K562 (cell line): ENCODE measurements around the gene NUAK2.

Source experiments
- GABPB2 ChIP-seq: fragments of 250-450 bp; sonication (Bioruptor Pico); conservative IDR thresholded peaks from 2 replicates; pipeline ENCODE4 v1.5.1; 2021; ENCODE audit warnings: mild to moderate bottlenecking
- KAT2B ChIP-seq: IDR thresholded peaks from one replicate; pipeline ENCODE4 v1.6.1; 2012; ENCODE audit warnings: low read depth, mild to moderate bottlenecking, control low read depth, inconsistent platforms, low read length, moderate library complexity
- MLLT1 ChIP-seq, 2 experiments: fragments of 450-650 bp; IDR thresholded peaks; 2 replicates each; pipeline ENCODE4 v1.6.1; 2016
- RAD21 ChIP-seq, 2 experiments: fragments of 250-450 bp in 1 of 2; fragments of 450-650 bp in 1 of 2; sonication (Bioruptor Pico) in 1 of 2; formaldehyde crosslinking in 1 of 2; IDR thresholded peaks in 1 of 2; conservative IDR thresholded peaks in 1 of 2; 2 replicates each; pipeline versions ENCODE4 v1.4.0 to v1.8.0; 2020 to 2022; ENCODE audit warnings: mild to moderate bottlenecking in 2 of 2, moderate library complexity in 1 of 2
- ZNF263 ChIP-seq: sonication (generic); formaldehyde crosslinking; IDR thresholded peaks from 2 replicates; pipeline ENCODE4 v1.8.0; 2022; ENCODE audit warnings: mild to moderate bottlenecking, missing genetic modification reagents, borderline replicate concordance
- ZNF740 ChIP-seq, 3 experiments: fragments of 200-800 bp in 1 of 3; sonication (Bioruptor generic) in 1 of 3; sonication (generic) in 1 of 3; formaldehyde crosslinking in 1 of 3; IDR thresholded peaks; 2 replicates each; pipeline versions ENCODE4 v1.6.1 to v1.8.0; 2016 to 2022; ENCODE audit warnings: mild to moderate bottlenecking in 2 of 3, missing compliant biosample characterization in 2 of 3, missing genetic modification characterization in 2 of 3, missing genetic modification reagents in 1 of 3

- TF ChIP-seq KAT2B (no peak), RAD21 (CRISPR knock-in tag; conservative IDR thresholded peaks at IDR 0.05 in 1 of 2, IDR thresholded peaks at IDR 0.05 in 1 of 2) (no peak), MLLT1 (IDR thresholded peaks at IDR 0.05) (no peak), GABPB2 (CRISPR knock-in tag) (no peak), ZNF263 (no peak), ZNF740 (CRISPR knock-in tag; IDR thresholded peaks at IDR 0.05) (no peak), ZNF740 (tag; IDR thresholded peaks at IDR 0.05) (no peak)
These were observed 4.1 kb downstream of the NUAK2 start for GRCh38 chr1:205317311-205317917.
